ENCODE data around the gene AGER.
"Not testable (repeated sequence)": the region's sequence is repeated elsewhere in the genome, so short reads cannot be mapped to it uniquely, and the experiment has no call there.

The AGER gene

DNA sequence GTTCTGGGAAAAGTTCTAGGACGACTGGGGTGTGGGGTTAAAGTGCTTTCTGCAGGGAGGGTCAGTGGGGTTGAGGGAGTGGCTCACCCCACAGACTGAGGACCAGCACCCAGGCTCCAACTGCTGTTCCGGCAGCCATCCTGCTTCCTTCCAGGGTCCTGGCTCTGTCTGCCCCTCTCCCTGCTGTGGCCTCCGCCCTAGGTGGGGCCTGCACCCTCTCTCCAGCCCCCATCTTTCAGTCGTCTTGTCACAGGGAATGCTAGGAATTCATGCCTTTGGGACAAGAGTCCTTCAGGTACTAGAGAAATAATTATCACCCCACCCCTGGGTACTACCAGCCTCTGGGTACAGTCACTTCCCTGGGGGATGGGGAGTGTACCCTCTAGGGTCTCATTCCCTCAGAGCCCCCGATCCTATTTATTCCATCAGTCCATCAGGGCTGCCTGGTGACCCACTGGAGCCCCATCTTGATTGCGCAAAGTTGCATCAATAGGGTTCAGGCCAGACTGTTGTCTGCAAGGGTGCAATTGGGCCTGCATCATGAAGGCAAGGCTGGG is at the start of gene AGER:
TSS of gene AGER (minus strand) at position 170 of the 557 bp plus-strand sequence. CDS start at position 139, 31 bp downstream.
- DNase-seq = no peak

GRCh38 chr6:32226434-32226833 is 42.4 kb upstream of the AGER start:
- no peak for DNase-seq

DNA sequence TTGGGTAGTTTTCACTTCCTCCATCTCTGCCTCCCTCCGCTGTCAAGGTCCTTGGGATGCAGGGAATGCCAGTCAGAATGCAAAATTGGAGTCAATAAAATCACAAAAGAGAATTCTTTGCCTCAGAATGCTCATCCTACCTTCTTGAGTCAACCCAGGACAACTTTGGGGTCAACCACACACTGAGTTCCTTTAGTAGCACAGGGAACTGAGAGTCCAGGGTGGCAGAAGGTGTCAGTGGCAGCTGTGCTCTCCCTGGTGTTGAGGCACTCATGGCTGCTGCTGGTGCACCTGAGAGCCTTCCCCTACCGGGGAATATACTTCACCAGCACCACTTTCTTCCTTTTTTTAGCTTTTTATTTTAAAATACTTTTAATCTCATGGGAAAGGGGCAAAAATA is 40.6 kb upstream of the AGER start:
- DNase-seq = no peak

DNA sequence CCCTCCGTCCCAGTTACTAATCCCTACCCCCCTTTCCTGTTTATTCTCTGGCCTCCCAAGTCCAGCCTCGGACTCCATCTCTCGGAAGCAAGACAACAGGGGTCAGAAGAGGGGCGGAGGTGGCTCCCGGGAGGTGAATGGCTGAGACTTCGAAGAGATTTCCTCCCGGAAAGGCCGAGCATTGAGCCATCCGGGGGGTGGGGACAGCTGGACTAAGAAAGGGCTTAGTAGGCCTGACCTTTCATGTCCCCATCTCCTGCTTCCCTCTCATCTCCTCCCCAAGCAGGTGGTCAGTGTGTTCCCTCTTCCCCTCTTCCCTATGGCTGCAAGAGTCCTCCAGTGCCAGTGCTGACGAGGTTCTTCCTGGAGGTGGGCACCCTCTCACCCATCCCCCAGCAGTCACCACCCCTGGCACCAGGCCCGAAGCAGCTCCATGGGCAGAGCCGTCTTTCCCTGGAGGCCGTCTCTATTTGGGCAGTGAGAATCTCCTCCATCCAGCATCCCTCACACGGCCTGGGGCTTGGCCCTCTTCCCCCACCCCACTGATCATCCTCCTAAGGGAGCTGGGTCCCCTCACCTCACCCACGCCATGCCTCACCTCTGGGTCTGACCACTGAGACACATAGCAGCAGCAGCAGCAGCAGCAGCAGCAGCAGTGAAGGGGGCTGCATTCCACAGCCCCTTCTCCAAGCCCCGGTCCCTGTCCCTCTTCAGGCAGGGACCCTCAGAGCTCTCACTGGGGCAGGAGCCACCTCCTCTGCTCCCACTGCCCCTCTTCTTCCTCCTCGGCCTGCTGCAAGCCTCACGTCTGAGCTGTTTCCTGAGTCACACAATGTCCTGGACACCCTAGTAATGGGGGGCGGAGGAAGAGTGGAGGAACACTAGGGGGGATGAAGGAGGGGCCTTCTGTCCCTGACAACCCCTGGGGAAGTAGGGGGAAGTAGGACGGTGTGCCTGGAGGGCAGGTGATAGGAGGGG is 39.5 kb upstream of the AGER start, which contains the start of gene NOTCH4:
TSS of gene NOTCH4 (minus strand) at position 810 of the 978 bp plus-strand sequence. CDS start at position 671, 139 bp downstream.
- DNase-seq = no peak

DNA sequence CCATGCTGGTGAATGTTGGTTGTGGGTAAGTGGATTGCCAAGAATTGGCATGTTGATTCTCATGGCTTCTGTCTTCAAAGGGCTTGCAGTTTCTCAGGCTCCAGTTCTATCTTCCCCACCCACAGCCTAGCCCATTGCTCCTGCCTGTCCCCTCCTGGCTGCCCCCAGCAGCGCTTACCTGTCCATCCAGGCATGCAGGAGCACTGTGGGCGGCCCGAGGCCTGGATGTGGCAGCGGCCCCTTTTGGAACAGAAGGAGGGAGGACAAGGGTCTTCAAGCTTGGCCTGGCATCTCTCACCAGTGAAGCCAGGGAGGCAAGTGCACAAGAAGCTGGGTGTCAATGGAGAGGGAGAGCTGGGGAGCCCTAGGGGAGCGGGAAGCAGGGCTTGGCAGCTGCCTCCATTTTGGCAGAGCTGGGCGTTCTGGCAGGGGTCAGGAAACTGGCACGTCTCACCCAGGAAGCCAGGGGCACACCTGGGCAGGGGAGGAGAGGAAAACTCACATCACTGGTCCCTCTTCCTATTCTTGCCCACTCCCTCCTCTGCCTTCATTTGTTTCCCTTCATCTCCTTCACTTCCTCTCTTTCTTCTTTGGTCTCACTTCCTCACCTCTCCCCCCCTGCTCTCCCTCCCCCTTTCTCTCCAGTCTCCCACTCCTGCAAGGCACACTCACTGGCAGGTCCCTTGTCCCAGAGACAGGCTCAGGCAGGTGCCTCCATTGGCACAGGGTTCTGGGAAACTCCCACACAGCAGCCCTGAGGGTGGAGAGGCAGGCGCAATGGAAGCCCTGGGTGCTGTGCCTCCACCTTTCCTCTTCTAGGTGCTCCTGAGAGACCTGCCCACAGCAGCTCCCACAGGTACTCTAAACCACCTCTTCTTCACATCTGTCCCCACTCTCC is 38.5 kb upstream of the AGER start:
- no peak for DNase-seq

- no peak for DNase-seq
Observed at GRCh38 chr6:32220021-32220420, 36.0 kb upstream of the AGER start.

DNA sequence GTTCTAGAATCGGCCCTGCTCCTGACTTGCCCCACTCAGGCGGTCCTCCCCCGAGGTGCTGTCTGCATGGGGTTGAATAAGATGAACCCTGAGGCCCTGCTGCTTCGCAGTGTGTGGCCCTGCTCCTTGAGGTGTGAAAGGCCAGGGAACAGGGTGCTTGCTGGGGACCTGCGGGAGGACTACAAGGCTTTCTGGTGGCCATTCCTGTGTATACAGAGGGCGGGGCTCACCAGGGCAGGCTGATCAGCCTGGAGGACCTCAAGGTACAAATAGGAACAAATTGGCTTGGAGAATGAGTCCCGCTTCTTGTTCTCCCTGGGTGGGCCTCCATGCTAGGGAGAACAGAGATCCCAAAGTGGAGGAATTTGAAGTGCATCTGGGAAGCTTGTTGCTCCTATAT is 34.1 kb upstream of the AGER start:
- DNase-seq = no peak

DNA sequence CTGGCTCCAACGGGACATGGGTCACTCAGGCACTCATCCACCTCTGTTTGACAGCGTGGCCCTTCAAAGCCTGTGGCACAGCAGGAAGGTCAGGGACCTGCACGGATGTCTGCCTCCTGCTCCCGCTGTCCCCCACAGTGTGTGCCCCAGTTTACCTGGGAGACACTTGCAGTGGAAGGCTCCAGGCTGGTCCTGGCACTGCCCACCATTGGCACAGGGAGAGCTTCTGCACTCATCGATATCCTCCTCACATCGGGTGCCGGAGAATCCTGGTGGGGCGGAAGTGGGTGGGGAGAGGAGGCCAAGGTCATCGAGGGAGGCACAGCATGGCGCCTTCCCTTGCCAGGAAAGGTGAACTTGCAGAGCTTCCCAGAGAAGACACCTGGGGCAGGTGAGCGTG is 32.9 kb upstream of the AGER start:
- no peak for DNase-seq

GRCh38 chr6:32216285-32216684 is 32.2 kb upstream of the AGER start:
- no peak for DNase-seq

DNA sequence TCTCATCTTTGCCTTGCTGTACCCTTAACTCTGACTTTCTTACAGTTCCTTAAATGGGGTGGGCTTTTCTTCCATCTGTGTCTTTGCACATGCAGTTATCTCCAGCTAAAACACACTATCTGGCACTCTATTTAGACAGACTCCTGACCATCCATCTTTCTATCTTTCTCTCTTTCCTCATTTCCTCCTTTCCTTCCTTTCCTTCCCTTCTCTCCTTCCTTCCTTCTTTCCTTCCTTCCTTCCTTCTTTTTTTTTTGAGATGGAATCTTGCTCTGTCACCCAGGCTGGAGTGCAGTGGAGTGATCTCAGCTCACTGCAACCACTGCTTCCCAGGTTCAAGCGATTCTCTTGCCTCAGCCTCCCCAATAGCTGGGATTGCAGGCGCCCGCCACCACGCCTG is 31.6 kb upstream of the AGER start:
- no peak for DNase-seq

DNA sequence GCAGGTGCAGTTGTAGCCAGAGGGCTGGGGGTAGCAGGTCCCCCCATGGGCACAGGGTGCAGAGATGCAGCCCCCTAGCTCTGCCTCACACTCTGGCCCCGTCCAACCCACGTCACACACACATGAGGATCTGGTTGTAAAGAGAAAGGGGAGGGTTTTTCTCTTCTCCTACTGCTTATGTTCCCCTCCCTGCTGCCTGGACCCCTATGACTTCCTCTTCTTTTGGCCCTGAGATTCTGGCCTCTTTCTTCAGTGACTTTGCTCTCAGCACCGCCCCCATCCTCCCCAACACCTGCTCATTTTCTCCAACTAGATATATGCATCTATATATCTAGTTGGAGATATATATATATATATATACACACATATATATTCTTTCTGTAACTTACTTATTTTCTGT is 30.1 kb upstream of the AGER start:
- no peak for DNase-seq

- no peak for DNase-seq
Observed at GRCh38 chr6:32213649-32214048, 29.6 kb upstream of the AGER start.

GRCh38 chr6:32212076-32212760 is 28.2 kb upstream of the AGER start:
- DNase-seq = no peak

DNA sequence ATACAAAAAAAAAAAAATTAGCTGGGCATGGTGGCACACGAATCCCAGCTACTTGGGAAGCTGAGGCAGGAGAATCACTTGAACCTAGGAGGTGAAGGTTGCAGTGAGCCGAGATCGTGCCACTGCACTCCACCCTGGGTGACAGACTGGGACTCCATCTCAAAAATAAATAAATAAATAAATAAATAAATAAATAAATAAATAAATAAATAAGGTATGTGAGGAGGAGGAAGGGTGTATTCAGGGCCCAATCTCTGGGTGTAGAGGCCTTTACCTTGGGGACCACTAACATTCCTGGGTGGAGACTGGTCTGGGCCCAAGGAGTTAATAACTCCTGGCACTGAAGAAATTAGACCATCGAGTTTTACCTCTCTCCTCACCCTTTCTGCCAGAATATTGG is 27.4 kb upstream of the AGER start:
- not testable (repeated sequence) for DNase-seq

DNA sequence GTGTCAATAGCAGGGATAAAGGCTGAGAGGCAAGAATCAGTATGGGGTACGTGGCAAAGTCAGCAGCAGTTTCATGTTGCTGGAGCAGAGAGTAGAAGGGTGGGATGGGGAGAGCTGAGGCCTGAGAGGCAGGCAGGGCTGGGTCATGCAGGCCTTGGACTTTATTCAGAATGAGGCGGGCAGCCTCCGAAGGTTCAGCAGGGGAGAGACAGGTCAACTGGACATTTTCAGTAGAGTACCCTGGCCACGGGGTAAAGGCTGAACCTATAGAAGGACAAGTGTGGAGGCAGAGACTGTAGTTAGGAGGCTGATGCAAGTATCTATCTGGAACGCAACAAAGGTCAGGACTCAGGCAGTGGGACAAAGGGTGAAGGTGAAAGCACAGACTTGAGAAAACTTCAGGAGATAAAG is 26.1 kb upstream of the AGER start:
- no peak for DNase-seq

DNA sequence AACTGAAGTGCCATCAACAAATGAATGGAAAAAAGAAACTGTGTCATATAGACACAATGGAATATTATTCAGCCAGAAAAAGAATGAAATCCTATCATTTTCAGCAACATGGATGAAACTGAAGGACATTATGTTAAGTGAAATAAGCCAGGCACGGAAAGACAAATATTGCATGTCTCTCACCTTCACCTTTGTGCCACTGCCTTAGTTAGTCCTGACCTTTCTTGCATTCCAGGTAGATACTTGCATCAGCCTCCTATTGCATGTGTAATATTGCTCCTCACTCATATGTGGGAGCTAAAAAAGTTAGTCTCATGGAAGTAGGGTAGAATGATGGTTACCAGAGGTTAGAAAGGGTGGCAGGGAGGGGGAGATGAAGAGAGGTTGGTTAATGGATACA is 24.9 kb upstream of the AGER start:
- no peak for DNase-seq

- DNase-seq = no peak
Observed at GRCh38 chr6:32204268-32204715, 20.2 kb upstream of the AGER start.

DNA sequence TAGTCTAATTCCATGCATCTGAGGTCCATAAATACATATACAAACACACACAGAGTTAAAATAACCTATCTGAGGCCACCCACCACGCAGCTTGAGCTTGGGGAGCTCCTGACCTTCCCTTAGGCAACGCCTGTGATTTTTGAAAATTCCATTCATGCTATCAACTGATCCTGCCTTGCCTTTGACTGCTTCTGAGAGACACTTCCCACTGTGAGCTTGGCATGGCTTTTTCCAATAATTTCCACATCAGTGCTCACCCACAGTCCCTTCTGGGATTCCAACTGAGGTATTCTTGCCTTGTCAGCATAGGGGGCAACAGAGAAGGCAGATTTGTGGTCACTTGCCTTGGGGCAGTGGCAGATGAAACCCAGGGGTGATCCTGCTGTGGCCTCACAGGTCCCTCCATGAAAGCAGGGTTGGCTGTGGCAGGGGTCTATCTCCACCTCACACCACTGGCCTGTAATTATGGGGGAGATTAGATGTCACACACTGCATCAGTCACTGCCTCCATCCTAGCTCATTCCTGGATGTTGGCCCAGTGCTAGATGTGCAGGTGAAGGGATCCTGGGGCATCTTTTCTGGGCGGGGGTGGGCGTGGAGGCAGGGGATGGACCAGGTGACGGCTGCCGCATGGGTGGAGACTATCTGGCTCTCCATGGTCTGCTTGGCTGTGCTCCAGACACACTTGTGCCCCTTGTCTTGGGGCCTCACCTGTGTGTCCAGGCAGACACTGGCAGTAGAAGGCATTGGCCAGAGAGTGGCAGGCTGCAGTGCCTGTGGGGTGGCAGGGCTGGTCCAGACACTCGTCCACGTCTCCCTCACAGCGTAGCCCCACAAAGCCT is 19.6 kb upstream of the AGER start:
- DNase-seq = no peak

- no peak for DNase-seq
Observed at GRCh38 chr6:32202186-32202585, 18.1 kb upstream of the AGER start.

GRCh38 chr6:32200711-32201475 is 16.8 kb upstream of the AGER start:
- DNase-seq = no peak

- no peak for DNase-seq
Observed at GRCh38 chr6:32198866-32199265, 14.8 kb upstream of the AGER start.

Data from CD4-positive, alpha-beta T cell treated with Interleukin-1 beta for 1 hour (primary cell).